HG03571 (cell line): ENCODE measurements around the gene GLCCI1.

Source experiments
- ATAC-seq: cut with Tn5 transposase; IDR thresholded peaks from one replicate; pipeline ENCODE4 v1.9.1; 2021; ENCODE audit not compliant: unreplicated experiment

The GLCCI1 gene

DNA sequence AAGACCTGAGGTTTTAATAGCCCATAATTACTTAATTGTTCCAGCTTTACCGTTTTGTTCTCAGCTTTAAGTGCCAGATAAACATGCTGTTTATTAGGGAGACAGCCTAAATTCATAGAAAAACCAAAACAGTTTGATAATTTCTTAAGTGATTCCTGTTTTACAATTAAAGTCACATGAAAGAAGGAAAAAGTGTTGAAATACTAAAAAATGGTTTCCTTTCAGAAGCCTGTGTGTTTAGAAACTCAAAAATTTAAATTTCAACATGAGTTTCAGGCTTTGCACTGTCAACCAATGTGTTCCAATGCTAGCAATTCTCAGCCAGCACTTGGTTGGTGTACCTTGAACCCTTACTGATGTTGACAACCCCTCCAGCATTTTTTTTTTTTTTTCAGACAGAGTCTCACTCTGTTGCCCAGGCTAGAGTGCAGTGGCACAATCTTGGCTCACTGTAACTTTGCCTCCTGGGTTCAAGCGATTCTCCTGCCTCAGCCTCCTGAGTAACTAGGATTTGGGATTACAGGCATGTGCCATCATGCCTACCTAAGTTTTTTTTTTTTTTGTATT lies 158.1 kb downstream of the GLCCI1 start:
- no peak for ATAC-seq

DNA sequence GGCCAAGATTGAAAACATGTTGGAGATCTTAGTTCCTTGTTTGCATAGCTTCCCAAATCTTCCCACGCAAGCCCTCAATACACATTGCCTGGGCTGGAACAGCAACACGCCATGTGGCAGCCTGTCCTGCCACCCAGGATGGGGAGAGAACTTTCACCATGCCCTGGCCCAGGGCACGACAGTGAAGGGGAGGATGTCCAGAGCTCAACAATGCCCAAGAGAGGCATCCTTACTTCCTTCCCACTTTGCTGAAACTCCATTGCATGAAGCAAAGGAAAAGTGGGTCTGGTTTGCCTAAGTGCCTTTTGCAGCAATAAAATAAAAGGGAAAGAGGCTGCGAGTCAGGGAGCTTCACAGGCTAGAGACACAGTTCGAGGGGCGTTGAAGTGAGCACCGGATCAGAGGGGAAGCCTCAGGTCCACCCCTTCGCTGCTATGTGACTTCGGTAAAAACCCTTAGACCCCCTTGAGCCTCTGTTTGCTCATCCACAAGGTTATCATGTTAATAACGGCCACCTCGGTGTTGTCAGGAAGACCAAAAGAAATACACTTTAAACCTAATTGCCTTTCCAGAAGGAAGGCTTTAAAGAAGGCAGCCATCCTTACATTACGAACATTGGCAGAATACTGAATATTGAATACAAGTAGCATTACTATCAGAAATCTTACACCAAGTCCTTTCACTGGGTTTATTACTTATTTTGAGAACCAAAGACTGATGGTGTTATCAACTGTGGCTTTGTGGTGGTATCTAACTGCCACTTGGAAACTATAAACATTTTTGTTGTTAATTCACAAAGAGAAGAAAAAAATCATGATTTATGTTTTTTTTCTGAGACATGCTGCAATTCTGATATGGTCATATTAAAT lies 160.1 kb downstream of the GLCCI1 start:
- ATAC-seq = no peak

DNA sequence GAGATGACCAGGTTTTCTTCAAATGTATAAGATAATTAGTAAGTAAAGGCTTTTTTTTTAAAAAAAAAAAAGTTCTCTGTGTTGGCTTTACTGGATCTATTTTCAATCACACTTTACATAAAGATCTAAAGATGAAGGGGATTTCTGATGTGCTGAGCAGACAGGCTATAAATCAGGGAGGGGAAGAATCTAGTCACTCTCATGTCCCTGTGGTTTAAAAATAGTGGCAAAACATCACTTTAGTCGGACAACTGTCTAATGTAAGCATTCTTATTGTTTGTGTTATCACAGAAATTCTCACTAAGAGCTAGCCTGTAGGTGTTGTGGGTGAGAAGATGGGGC lies 160.7 kb downstream of the GLCCI1 start:
- no peak for ATAC-seq

- no peak for ATAC-seq
These were observed 162.1 kb downstream of the GLCCI1 start for GRCh38 chr7:8130663-8131062.

- ATAC-seq = peak; percentile 47
These were observed 163.4 kb downstream of the GLCCI1 start for GRCh38 chr7:8131694-8132605.

DNA sequence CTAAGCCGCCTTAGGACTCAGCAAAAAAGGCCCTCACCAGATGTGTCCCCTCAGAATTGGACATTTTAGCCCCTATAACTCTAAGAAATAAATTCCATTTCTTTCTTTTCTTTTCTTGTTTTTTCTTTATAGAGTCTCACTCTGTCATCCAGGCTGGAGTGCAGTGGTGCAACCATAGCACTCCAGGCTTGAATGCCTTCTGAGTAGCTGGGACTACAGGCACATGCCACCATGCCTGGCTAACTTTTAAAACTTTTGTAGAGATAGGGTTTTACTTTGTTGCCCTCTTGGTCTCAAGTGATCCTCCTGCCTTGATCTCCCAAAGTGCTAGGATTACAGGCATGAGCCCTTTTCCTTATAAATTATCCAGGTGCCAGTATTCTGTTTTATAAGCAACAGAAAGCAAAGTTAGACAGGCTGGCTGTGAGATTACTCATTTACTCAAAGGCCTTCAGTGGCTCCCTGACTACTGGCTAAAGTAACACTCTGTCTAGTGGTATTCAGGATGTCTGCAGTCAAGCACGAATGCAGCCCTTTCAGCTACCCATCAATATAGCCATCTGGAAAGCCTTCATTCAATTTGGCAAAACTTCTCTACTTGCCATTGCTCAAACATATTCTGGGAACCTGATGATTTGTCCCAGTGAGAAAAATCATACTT lies 164.7 kb downstream of the GLCCI1 start:
- peak; percentile 27 for ATAC-seq

DNA sequence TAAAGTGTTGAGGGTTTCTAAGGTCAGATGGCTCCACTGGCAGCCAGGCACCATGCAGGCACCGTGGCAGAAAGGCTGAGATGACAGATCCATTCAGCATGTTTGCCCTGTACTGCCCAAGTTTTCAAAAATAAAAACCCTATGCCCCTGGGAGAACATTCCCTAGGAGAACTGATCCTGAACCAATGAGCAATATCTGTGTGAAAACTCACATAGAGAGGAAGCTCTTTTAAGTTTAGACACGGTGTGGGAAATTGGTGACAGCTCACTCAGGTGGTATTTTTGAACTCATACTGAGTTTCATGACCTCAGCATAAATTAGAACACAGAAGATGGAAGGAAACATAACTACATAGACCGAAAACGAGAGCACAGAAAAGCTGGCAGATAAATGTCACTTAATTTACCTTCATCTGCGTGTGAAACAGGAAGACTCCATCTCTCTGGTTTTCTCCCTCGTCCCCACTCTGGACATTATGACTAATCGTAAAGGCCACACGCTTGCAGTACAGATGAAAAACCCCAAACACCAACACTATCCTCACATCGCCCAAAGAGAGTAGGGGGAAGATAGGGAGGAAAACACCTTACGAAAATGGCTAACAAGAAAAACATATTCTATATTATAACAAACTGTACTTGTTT lies 165.6 kb downstream of the GLCCI1 start:
- ATAC-seq = peak; percentile 73

GRCh38 chr7:8135417-8135816 lies 166.8 kb downstream of the GLCCI1 start:
- no peak for ATAC-seq

- ATAC-seq = no peak
These were observed 167.6 kb downstream of the GLCCI1 start for GRCh38 chr7:8136051-8136730.
